ENCODE measurements around the gene SCD. TPM values are rescaled to one million over a fixed set of nuclear protein-coding genes. Genes with fewer than 3 reads are reported as not detected.
"Not testable (repeated sequence)": the region's sequence is repeated elsewhere in the genome, so short reads cannot be mapped to it uniquely, and the experiment has no call there.

Gene SCD
- total RNA-seq, 1 donor from 2014 or later, result 975 TPM

DNA sequence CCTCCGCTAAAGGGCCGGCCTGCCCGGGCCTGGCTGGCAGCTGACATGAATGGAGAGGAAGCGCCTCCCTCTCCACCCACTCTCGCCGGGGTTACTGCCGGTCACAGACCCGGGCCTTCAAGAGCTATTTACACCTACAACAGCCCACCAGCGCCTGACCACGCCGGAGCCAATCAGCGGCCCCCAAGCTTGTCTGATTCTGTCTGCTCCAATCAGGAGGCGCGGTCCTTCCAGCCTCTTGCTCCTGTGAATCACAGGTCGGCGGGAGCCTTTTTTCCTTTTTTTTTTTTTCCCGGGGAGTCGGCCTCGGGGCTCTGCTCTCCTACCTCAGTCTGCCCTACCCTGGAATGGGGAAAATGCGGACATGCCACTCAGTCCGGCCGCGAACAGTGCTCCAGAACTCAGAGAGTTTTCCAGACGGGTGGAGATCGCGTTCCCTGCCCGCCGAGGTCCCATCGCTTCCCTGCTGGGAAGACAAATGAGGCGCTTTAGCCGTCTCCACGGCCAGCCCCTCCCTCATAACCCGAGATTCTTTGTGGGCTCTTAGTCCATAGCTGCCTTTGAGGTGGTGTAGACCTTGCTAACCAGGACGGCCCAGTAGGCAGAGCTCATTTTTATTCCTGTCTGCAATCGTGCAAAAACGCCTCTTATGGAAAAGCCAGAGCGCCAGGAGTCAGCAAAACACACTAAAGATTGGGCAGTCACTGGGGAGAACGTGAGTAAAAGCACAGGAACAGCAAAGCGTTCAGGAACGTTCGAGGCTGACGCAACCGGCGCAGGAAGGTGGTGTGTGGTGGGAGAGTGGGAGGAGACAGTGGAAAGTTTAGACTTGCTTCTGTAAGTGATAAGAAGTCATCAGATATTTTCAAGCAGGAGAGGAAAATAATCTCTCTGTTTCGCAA is 26.5 kb downstream of the SCD start:
- Mint-ChIP-seq H3K27me3 (ENCODE audit: low read depth) (no peaks in the 10 kb centered on the region), H3K4me3 (no peak overlapping the region), H3K36me3 (ENCODE audit: low read depth) (no peaks in the 10 kb centered on the region), H3K4me1 (peaks cover 41% of the 10 kb centered on the region), H3K9me3 (no peaks in the 10 kb centered on the region), H3K27ac (ENCODE audit: unreplicated experiment) (no peak overlapping the region)
- DNase-seq (ENCODE audit: low read depth, low spot score), result peak; percentile 92
- TF ChIP-seq, protein P1, sequence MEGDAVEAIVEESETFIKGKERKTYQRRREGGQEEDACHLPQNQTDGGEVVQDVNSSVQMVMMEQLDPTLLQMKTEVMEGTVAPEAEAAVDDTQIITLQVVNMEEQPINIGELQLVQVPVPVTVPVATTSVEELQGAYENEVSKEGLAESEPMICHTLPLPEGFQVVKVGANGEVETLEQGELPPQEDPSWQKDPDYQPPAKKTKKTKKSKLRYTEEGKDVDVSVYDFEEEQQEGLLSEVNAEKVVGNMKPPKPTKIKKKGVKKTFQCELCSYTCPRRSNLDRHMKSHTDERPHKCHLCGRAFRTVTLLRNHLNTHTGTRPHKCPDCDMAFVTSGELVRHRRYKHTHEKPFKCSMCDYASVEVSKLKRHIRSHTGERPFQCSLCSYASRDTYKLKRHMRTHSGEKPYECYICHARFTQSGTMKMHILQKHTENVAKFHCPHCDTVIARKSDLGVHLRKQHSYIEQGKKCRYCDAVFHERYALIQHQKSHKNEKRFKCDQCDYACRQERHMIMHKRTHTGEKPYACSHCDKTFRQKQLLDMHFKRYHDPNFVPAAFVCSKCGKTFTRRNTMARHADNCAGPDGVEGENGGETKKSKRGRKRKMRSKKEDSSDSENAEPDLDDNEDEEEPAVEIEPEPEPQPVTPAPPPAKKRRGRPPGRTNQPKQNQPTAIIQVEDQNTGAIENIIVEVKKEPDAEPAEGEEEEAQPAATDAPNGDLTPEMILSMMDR (conservative IDR thresholded peaks at IDR 0.05), result no peak

DNA sequence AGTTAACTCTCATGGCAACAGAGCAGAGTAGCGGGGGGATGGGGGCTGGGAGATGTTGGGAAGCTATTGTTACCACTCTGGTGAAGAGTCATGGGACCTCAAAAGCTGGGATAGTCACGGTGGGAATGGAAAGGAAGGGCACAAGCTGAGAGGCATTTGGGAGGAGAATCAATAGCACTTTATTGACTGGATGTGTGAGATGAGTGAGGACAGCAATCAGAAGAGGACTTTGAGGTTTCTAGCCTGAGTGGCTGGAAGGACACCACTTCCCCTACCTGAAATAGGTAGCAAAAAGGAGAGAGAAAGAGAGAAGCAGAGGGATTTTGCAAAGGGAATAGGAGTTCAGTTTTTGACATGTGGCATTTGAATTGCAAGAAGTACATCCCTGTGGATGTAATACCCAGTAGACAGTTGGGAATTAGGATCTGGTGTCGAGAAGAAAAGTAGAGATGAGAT is 27.2 kb downstream of the SCD start:
- Mint-ChIP-seq H3K27ac (ENCODE audit: unreplicated experiment) (no peak overlapping the region), H3K4me3 (no peak overlapping the region), H3K27me3 (ENCODE audit: low read depth) (no peaks in the 10 kb centered on the region), H3K4me1 (peaks cover 41% of the 10 kb centered on the region), H3K36me3 (ENCODE audit: low read depth) (no peaks in the 10 kb centered on the region), H3K9me3 (no peaks in the 10 kb centered on the region)
- TF ChIP-seq, protein P1 (conservative IDR thresholded peaks at IDR 0.05), result no peak
- no peak for DNase-seq (ENCODE audit: low read depth, low spot score)

DNA sequence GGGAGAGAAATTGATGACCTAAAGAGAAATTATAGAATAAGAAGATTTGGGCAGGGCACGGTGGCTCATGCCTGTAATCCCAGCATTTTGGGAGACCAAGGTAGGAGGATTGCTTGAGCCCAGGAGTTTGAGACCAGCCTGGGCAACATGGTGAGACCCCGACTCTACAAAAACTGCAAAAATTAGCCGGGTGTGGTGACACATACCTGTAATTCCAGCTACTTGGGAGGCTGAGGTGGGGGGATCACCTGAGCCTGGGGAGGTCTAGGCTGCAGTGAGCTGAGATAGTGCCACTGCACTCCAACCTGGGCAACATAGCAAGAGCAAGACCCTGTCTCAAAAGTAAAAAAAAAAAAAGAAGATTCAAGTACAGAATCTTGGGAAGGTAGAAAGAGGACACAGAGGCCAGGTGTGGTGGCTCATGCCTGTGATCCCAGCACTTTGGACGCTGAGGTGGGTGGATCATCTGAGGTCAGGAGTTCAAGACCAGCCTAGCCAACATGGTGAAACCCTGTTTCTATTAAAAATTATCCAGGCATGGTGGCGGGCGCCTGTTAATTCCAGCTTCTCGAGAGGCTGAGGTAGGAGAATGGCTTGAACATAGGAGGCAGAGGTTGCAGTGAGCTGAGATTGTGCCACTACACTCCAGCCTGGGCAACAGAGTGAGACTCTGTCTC is 27.8 kb downstream of the SCD start:
- H3K27ac Mint-ChIP-seq (ENCODE audit: unreplicated experiment); H3K9me3 Mint-ChIP-seq; H3K4me3 Mint-ChIP-seq; H3K27me3 Mint-ChIP-seq (ENCODE audit: low read depth); H3K36me3 Mint-ChIP-seq (ENCODE audit: low read depth); DNase-seq (ENCODE audit: low read depth, low spot score): not testable (repeated sequence)
- peaks cover 37% of the 10 kb centered on the region for H3K4me1 Mint-ChIP-seq

GRCh38 chr10:100376656-100377055 is 29.6 kb downstream of the SCD start:
- peak overlapping the region; percentile 70 for H3K4me3 Mint-ChIP-seq
- not testable (repeated sequence) for H3K9me3 Mint-ChIP-seq; H3K27me3 Mint-ChIP-seq (ENCODE audit: low read depth); DNase-seq (ENCODE audit: low read depth, low spot score); H3K36me3 Mint-ChIP-seq (ENCODE audit: low read depth)
- H3K4me1 Mint-ChIP-seq, result peaks cover 23% of the 10 kb centered on the region
- H3K27ac Mint-ChIP-seq (ENCODE audit: unreplicated experiment), result peak overlapping the region; percentile 90

DNA sequence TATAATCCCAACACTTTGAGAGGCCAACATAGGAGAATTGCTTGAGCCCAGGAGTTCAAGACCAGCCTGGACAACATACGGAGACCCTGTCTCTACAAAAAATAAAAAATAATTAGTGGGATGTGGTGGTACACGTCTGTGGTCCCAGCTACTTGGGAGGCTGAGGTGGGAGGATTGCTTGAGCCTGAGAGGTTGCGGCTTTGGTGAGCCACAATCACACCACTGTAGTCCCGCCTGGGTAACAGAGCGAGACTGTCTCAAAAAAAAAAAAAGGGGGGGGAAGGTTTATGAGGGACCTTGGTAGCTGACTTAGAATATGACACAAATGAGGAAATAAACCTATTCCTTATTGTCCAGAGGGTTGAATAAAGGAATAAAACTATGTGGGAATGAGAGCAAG is 30.8 kb downstream of the SCD start:
- Mint-ChIP-seq H3K27ac (ENCODE audit: unreplicated experiment) (no peak overlapping the region), H3K36me3 (ENCODE audit: low read depth) (peaks cover 22% of the 10 kb centered on the region), H3K27me3 (ENCODE audit: low read depth) (no peaks in the 10 kb centered on the region), H3K9me3 (no peaks in the 10 kb centered on the region), H3K4me1 (peaks cover 22% of the 10 kb centered on the region), H3K4me3 (peak overlapping the region; percentile 62)
- DNase-seq (ENCODE audit: low read depth, low spot score), result no peak
- TF ChIP-seq, protein P1 (conservative IDR thresholded peaks at IDR 0.05), result no peak

DNA sequence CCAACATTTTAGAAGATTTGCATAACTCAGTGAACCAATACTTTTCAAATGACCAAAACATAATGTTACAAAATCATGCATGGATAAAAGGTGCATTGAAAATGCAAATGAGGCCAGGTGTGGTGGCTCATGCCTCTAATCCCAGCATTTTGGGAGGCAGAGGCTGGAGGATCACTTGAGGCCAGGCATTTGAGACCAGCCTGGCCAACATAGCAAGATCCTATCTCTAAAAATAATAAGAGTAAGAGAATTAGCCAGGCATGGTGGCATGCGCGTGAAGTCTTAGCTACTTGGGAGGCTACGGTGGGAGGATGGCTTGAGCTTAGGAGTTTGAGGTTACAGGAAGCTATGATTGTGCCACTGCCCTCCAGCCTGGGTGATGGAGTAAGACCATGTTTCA is 33.4 kb downstream of the SCD start:
- DNase-seq (ENCODE audit: low read depth, low spot score), result no peak
- peaks cover 18% of the 10 kb centered on the region for H3K4me1 Mint-ChIP-seq
- H3K36me3 Mint-ChIP-seq (ENCODE audit: low read depth), result peaks cover 38% of the 10 kb centered on the region
- H3K27ac Mint-ChIP-seq (ENCODE audit: unreplicated experiment), result no peak overlapping the region
- TF ChIP-seq, protein P1 (conservative IDR thresholded peaks at IDR 0.05), result no peak
- H3K27me3 Mint-ChIP-seq (ENCODE audit: low read depth), result no peaks in the 10 kb centered on the region
- no peak overlapping the region for H3K4me3 Mint-ChIP-seq
- H3K9me3 Mint-ChIP-seq, result no peaks in the 10 kb centered on the region

All from neural crest cell (in vitro differentiated cells).